Stimulated activated CD8-positive, alpha-beta memory T cell treated with anti-CD3 and anti-CD28 coated beads, Interleukin-7, amount 100 ng/mL, for 1 hour (primary cell): ENCODE measurements around the gene CCDC27.

ENCODE experiments used
- DNase-seq, 2 donors: peaks; one replicate each; pipeline ENCODE4 v3.0.0-alpha.2; 2020; ENCODE audit warnings: low read depth in 2 of 2

The CCDC27 gene

DNA sequence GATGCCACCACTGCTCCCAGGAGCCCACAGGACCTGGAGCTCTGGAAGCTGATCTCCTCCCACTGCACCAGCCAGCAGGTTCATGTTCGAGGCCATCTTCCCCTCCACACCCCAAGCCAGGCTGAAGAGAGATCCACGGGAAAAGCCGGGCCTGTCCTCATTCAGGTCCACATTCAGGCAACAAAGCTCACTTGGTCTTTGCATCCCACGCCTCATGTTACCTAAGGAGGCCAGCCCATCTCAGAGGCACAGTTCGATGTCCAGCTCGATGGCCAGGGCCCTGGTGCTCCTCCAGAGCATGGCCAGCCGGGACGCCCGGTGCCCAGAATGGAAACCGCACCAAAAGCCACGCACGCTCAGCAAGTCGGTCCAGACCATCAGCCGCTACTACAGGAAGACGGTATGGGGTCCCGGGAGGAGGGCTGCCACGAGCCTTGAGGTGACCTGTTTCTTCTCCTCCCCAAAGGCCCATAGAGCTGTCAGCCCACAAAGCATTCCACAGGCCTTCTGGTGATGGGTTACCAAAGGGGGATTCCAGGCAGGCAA lies at the start of gene CCDC27:
TSS of gene CCDC27 (plus strand) at position 51 of the 546 bp plus-strand sequence. CDS start at position 83, 32 bp downstream.
- no peak for DNase-seq

DNA sequence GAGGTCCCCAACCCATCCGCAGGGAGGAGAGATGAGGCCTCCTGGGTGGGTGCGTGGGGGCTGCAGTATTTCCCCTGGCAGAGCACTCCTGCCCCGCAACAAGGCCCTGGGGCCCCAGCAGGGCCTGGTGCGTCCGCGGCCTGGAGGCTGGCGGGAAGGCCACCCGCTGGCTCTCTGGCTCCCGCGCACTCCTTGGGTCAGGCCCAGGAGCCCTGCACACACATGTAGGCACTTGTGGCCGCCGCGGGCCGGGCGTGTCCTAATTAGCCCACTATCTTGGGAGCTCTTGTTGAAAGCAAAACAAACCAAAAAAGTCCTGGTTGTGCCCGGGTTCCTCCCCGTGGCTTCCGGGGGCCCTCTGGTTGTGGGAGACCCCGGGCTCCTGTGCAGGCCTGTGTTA lies 49.7 kb upstream of the CCDC27 start:
- DNase-seq = no peak

DNA sequence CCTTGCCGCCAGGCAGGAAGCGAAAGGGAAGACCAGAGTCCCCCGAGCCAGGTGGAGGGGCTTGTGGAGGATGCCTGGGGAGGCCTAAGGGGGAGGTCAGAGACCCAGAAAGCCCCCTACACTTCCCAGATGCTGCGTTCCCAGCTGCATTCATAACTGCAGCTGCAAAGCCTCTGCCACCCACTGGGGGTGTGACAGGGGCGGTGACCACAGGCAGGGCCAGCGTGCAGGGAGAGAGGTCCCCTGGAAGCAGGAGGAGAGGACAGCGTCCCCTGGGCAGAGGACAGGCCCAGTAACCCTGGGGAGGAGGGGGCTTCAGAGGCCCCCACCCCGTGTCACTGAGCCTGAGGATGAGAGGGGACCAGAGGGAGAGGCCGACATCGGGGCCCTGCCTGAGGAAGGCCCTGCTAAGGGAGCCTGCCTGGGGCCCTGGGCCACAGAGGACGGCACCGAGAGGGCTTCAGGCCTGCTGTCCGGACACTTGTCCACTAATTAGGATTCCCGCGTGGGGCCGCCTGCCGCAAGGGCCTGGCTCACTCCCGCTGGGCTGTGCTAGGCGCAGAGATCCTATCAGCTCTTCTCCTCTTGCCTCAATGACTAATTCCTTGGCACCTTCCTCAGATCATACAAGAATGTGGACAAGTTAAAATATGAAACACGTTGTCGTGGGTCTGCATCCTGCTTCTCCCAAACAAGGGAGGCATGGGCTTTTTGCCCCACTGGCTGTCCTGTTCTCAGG lies 49.1 kb upstream of the CCDC27 start:
- no peak for DNase-seq

DNA sequence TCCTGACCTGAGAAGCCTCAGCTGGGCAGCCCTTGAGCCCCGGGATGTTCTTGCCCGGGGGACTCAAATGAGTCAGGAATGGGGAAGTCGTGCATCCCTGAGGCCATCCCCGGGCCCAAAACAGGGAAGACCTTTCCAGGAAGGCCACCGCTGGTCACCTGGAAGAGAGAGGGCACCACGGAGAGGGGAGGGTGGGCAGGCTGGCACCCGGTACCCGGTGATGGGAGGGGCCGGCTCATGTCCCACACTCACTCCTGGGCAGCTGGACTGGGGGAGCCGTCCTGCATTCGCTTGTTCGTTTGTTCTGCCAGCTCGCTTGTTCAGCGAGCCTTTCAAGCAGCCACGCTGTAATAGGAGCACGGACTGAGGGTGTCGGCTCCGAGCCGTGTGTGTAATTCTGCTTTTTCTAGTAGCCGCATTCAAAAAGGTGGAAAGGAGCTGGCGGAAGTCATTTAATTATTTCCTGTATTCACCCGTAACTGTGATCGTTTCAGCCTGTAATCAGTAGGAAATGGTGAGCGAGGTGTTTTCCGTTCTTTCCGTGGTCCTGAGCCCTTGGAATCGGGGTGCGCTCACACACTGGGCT lies 48.4 kb upstream of the CCDC27 start:
- no peak for DNase-seq

DNA sequence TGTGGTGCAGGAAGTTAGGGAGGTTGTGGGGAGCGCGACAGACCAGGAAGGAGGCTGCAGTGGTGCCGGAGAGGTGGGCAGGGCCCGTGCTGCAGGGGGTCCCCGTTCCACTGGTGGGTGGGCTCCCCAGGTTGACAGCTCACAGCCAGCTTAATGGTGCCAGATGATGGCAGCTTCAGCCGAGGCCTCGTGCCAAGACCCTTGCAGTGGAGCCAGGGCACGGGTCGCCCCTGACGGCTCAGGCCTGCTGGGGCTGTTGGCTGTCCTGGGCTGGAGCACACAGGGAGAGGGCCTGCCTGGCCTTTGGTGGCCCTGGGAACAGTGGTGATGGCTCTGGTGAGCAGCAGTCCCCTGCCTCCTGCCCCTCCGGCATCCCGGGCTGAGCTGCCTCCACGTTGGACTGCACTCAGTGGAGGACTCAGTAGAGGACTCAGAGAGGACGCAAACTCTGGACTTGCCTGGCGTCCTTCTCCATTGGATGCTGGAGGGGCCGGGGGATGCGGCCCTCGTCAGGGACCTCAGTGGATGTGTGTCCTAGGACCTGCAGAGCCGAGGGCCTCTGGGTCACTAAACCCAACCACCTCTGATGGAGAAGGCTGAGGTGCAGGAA lies 46.8 kb upstream of the CCDC27 start:
- DNase-seq = no peak

DNA sequence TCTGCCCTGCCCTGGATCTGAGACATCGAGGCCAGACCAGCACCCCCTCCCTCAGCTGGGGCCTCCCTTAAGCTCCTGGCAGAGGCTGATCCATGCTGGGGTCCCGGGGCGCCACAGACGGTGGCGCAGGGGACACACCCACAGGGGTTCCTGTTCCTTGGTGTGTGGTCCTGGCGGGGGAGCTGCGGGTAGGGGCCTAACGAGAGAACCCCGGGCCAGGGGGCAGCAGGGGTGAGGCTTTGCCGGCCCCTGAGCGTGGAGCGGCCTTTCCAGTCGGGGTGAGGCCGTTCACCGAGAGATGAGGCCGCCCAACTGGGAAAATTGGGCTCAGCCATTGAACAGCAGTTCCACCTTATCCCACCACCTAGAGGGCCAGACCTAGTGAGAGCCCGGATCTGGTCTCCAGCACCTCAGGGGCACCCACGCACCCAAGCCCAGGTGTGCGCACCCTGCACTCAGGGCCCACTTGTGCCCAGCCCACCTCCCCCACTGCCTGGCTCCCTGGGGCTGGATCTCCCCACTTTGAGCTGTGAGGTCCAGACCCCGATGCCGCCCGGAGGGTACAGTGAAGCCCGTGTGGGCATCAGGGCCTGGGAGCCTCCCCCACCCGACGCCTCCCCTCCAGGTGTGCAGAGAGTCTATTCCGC lies 45.5 kb upstream of the CCDC27 start:
- no peak for DNase-seq

DNA sequence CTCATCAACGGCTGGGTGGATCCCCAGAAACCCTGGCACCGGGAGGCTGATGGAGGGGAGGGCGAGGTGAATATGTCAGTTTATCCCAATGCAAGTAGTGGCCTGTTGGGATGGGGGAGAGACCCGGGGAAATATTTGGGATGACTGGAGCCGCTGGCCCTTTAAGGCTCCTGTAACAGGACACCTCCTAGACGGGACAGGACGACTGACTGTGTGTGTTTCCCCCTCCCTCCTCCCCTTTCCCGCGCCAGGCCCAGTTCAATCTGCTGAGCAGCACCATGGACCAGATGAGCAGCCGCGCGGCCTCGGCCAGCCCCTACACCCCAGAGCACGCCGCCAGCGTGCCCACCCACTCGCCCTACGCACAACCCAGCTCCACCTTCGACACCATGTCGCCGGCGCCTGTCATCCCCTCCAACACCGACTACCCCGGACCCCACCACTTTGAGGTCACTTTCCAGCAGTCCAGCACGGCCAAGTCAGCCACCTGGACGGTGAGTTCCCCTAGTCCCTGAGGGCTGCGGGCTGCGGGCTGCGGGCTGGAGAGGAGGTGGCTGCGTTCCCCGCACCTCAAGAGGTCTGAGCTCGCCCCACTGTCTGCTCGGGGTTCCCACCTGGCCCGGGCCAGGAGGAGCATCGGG lies 44.8 kb upstream of the CCDC27 start:
- DNase-seq = no peak

- no peak for DNase-seq
Measured at GRCh38 chr1:3707939-3708328, 44.3 kb upstream of the CCDC27 start.

DNA sequence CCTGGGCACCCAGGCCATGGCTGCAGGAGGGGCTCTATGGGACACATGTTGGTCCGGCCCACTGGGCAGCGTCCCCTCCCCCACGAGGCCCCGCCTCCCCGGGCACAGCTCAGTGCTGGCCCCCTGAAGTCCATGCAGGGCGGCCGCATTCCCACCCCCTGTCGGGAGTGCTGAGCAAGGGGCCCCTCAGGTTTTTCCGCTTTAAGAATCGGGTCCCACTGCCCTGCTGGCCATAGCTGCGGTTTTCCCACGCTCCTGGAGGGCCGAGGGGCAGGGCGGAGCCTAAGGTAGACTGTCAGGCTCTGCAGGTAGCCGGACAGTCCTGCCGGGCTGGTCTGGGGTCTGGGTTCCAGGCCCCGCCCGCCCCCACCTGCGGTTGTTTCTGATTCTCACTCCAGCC lies 43.5 kb upstream of the CCDC27 start:
- DNase-seq = no peak

GRCh38 chr1:3710251-3710650 lies 42.0 kb upstream of the CCDC27 start:
- no peak for DNase-seq

- no peak for DNase-seq
Measured at GRCh38 chr1:3711381-3711779, 40.9 kb upstream of the CCDC27 start.

DNA sequence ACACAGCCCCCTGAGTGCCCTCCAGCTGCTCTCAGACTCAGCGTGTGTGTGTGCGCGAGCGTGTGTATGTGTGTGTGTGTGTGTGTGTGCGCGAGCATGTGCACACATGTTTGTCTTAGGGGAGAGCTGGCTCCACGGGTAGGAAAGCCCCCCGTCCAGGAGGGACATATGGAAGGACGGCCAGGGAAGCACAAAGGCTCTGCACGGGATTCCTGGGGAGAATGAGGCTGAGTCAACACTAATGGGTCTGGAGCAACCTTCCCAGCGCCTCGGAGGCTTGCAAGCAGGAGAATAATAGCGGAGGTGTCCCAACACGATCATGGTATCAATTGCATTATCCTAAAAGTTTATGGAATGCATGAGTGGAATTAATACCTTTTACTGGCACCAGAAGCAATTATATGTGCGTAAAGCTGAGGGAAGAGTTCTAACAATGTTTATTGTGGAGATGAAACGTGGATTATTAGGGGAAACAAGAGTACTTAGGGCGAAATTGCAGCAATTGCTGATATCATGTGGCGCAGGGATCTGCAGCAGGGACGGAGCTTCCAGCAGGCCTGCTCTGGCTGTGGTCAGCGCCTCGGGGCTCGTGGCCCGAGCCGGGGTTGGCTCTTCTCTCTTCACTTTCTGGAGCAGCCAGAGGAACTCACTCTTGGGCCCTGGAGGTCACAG lies 40.3 kb upstream of the CCDC27 start:
- no peak for DNase-seq

DNA sequence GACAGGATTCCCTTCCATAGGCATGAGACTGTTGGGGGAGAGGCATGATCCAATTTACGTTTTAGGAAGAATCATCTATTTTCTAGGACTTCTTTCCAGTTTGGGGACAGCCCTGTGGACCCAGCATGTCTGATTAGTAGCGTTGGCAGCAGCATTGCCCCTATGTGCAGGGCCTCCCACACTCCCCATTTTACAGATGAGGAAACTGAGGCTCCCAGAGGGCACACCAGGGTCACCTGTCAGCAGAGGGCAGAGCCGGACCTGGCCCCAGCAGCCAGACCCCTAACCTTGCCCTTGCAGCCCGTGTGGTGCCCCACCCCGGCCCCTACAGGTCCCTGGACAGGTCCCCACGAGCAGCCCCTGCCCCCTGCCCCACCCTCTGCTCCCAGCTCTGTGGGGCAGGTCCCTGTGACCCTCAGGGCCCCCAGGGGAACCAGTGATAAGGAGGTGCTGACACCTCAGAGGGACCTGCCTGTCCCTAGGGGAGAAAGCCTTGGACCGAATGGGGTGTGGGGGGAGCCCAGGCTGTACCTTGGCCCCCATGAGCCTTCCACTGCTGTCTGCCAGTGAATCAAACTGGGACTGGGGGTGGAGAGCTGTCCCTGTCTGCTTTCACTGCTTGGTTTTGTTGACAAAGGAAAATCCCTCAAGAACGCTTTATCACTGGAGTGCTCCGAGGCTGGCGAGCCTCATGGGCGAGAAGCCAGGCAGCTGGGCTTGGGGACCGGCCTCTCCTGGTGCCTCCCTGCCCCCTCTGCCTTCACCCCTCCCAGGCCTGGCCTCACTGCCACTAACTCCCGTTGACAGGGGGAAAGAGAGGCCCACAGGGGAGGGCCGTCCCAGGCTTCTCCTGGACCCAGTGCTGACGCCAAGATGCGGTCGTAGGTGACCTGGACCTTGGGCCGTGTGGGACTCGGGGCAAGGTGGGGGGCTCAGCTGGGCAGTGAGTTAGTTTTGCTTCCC lies 39.4 kb upstream of the CCDC27 start:
- no peak for DNase-seq

- no peak for DNase-seq
Measured at GRCh38 chr1:3713840-3714239, 38.4 kb upstream of the CCDC27 start.

DNA sequence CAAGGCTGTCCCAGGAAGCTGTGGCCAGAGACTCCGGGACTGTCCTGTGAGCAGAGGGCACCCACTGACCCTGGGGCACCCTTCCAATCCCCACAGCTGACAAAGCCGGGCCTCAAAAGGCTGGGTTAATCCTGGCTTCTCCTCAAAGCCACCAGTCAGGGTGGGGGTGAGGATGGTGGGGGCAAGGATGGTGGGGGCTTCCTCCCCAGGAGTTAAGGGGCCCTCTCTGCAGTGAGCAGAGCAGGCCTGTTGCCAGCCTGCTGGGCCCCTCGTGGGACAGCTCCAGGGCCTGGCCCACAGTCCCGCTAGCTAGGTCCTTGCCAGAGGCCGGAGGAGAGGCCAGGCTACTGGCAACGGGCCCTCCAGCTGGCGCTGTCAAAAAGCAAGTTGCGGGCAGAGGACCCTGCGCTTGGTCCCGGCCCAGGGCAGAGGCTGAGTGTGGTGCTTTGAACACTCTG lies 37.9 kb upstream of the CCDC27 start:
- DNase-seq = no peak

GRCh38 chr1:3714814-3715213 lies 37.4 kb upstream of the CCDC27 start:
- DNase-seq = no peak

GRCh38 chr1:3716351-3716750 lies 35.9 kb upstream of the CCDC27 start:
- no peak for DNase-seq

DNA sequence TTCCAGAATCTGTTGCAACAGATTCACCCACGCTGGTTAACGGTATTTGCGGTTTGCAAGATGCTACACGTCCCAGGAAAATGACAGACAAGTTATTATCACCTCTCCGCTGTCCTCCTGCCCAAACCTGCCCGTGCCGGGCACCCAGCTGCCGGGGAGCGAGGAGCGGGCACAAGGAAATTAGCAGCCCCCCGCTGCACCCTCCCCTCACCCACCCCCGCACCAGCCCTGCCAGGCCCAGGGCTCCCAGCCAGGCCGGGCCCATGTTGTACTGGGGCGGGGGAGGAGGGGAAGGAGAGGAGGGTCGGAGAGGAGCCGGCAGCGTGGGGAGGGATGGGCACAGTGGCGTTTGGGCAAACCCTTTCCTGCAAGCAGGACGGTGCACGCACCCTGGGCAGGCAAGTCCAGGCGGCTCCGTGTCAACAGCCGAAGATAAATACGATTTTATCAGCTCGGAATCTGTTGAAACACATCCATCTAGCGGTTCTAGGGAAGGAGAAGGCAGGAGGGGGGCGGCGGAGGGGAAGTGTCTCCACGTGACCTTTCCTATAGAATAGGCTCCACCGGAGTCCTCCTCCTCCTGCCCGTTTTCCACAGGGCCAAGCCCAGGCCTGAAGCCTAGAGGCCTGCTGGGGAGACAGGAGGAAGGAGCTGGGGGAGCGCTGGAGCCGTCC lies 35.1 kb upstream of the CCDC27 start:
- no peak for DNase-seq
